Stomach (tissue), 9 donors: Measurements from ENCODE around the gene MIGA2. TPM values are rescaled to one million over a fixed set of nuclear protein-coding genes. Genes with fewer than 3 reads are reported as not detected.

Experiments used
- DNase-seq, 2 donors: peaks; one replicate each; pipeline versions ENCODE4 v3.0.0 to v3.0.0-alpha.2; 2013 to 2019
- H3K27ac ChIP-seq, 5 donors: fragments of 200-600 bp in 4 of 5; sonication (generic) in 4 of 5; one replicate each; pipeline ENCODE4 v1.5.1; 2013 to 2019; ENCODE audit warnings: mild to moderate bottlenecking in 1 of 5, moderate library complexity in 1 of 5
- H3K27me3 ChIP-seq, 3 donors: fragments of 200-600 bp; sonication (generic); one replicate each; pipeline ENCODE4 v1.5.1; 2017 to 2019; ENCODE audit warnings: mixed run types in 1 of 3
- H3K36me3 ChIP-seq, 4 donors: fragments of 200-600 bp; sonication (generic); 1 replicate in 3 of 4; 2 replicates in 1 of 4; pipeline ENCODE4 v1.5.1; 2016 to 2019
- H3K4me1 ChIP-seq, 4 donors: fragments of 200-600 bp; sonication (generic); one replicate each; pipeline ENCODE4 v1.5.1; 2016 to 2019
- H3K4me3 ChIP-seq, 4 donors: fragments of 200-600 bp; sonication (generic) in 3 of 4; one replicate each; pipeline ENCODE4 v1.5.1; 2016 to 2019; ENCODE audit warnings: mild to moderate bottlenecking in 1 of 4
- H3K9me3 ChIP-seq, 4 donors: fragments of 200-600 bp; sonication (generic); one replicate each; pipeline ENCODE4 v1.5.1; 2016 to 2019
- CTCF ChIP-seq, 7 experiments: fragments of 450-650 bp in 4 of 7; fragments of 200-600 bp in 3 of 7; sonication (generic) in 3 of 7; IDR thresholded peaks; one replicate each; pipeline ENCODE4 v1.5.1; 2016 to 2019; ENCODE audit warnings: antibody characterized with exemption in 7 of 7, control low read depth in 2 of 7, mild to moderate bottlenecking in 1 of 7
- EP300 ChIP-seq: sonication (generic); formaldehyde crosslinking; IDR thresholded peaks from one replicate; pipeline ENCODE4 v1.6.1; 2017; ENCODE audit warnings: antibody characterized with exemption
- POLR2A ChIP-seq, 4 donors: fragments of 450-650 bp; IDR thresholded peaks; one replicate each; pipeline ENCODE4 v1.6.1; 2016; ENCODE audit warnings: antibody characterized with exemption in 4 of 4, control low read depth in 2 of 4, mild to moderate bottlenecking in 1 of 4, moderate library complexity in 1 of 4
- POLR2AphosphoS5 ChIP-seq, 3 donors: sonication (generic); formaldehyde crosslinking; IDR thresholded peaks; one replicate each; pipeline ENCODE4 v1.6.1; 2016; ENCODE audit warnings: antibody characterized with exemption in 3 of 3
- WGBS, 5 donors: extraction: QIAGEN DNeasy Blood & Tissue Kit in 3 of 5; methylation state at CpG; one replicate each; pipeline versions ENCODE4 v1.1.5 to v1.1.7; 2013 to 2018; 5-methylcytosine and 5-hydroxymethylcytosine counted together
- intact Hi-C: fragments of 100-400 bp; cut with DNase I; formaldehyde crosslinking; loops from one replicate; pipeline ENCODE4 v1.15.1; 2023; ENCODE audit warnings: low total_unique reads
- polyA plus RNA-seq, 3 donors: library from polyadenylated mRNA; stranded (reverse); fragments of 200-250 nt; gene quantifications; one replicate each; pipeline ENCODE4 v1.2.3, GENCODE V29; 2013
- total RNA-seq, 5 donors: library from RNA; depleted of rRNA; stranded (reverse); fragments of >200 nt; gene quantifications; one replicate each; pipeline versions ENCODE4 v1.1.0 to v1.2.3, GENCODE V29; 2014 to 2016
- donor health status: healthy with polysubstance abuse.
- donor health status: Bipolar disorder and iron deficiency.
- donor health status: healthy.

The MIGA2 gene
- total and polyA plus RNA-seq, 8 donors = 9.0 to 175 (median 39.5) TPM

GRCh38 chr9:129036923-129037766, 719 bp downstream of the MIGA2 start:
- intact Hi-C loops = no loop called here
- 7 to 9% (median 7%) methylated on average over 32 of the region's 32 CpGs for WGBS, 5 donors
- peak overlapping the region; percentile 79 to 89 (median 82) for H3K27ac ChIP-seq
- peaks cover 17 to 22% (median 22%) of the 10 kb centered on the region in 4 donors for H3K36me3 ChIP-seq
- peak overlapping the region; percentile 69 to 99 (median 92) for H3K4me3 ChIP-seq
- H3K27me3 ChIP-seq = no peaks in the 10 kb centered on the region
- H3K9me3 ChIP-seq = no peaks in the 10 kb centered on the region
- no peak for DNase-seq
- peaks cover 25 to 44% (median 37%) of the 10 kb centered on the region in 4 donors for H3K4me1 ChIP-seq
- TF ChIP-seq EP300 (no peak), POLR2A (IDR thresholded peaks at IDR 0.05) (no peak), CTCF (IDR thresholded peaks at IDR 0.05) (no peak), POLR2AphosphoS5 (IDR thresholded peaks at IDR 0.05) (no peak)

DNA sequence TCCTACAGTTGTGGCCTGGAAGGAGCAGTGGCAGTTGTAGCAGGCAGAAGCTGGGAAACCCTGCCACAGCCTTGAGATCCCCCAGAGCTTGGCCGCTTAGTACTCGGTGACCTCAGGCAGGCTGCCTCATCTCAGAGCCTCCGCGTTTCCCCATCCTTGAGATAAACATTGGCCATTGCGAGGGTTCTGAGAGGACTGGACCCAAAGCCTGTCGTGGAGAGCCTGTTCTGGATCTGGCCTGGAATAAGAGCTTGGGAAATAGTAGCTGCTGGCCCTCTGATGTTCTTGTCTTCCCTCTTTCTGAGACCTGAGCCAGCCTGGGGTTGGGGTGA, 1.3 kb downstream of the MIGA2 start:
- Histone ChIP-seq H3K27me3 (no peaks in the 10 kb centered on the region), H3K4me3 (peak overlapping the region; percentile 69 to 99 (median 92)), H3K9me3 (no peaks in the 10 kb centered on the region), H3K27ac (peak overlapping the region; percentile 18 to 89 (median 82)), H3K4me1 (peaks cover 25 to 44% (median 37%) of the 10 kb centered on the region in 4 donors), H3K36me3 (peaks cover 23 to 28% (median 27%) of the 10 kb centered on the region in 4 donors)
- 20 to 68% (median 30%) methylated on average over 4 to 6 of the region's 6 CpGs for WGBS, 5 donors
- DNase-seq = no peak
- intact Hi-C loops = no loop called here
- TF ChIP-seq POLR2A (IDR thresholded peaks at IDR 0.05) = no peak
- no peak for TF ChIP-seq CTCF (IDR thresholded peaks at IDR 0.05)
- no peak for TF ChIP-seq POLR2AphosphoS5 (IDR thresholded peaks at IDR 0.05)
- TF ChIP-seq EP300 = no peak

- H3K4me3 ChIP-seq = peak overlapping the region; percentile 69 to 99 (median 92)
- intact Hi-C loops = no loop called here
- no peak for DNase-seq
Observed at GRCh38 chr9:129038109-129038852, 1.9 kb downstream of the MIGA2 start.

More at GRCh38 chr9:129038109-129038852, 1.9 kb downstream of the MIGA2 start:
- Histone ChIP-seq H3K36me3 (peaks cover 28 to 34% (median 33%) of the 10 kb centered on the region in 4 donors), H3K27me3 (no peaks in the 10 kb centered on the region), H3K9me3 (no peaks in the 10 kb centered on the region), H3K27ac (peak overlapping the region; percentile 18 to 89 (median 82)), H3K4me1 (peaks cover 25 to 44% (median 37%) of the 10 kb centered on the region in 4 donors)
- 55 to 75% (median 61%) methylated on average over 7 to 8 of the region's 8 CpGs for WGBS, 5 donors
- TF ChIP-seq POLR2A (IDR thresholded peaks at IDR 0.05) (no peak), CTCF (IDR thresholded peaks at IDR 0.05) (no peak), EP300 (no peak), POLR2AphosphoS5 (IDR thresholded peaks at IDR 0.05) (no peak)
